Measurements from ENCODE around the gene ARMCX5.

The ARMCX5 gene

DNA sequence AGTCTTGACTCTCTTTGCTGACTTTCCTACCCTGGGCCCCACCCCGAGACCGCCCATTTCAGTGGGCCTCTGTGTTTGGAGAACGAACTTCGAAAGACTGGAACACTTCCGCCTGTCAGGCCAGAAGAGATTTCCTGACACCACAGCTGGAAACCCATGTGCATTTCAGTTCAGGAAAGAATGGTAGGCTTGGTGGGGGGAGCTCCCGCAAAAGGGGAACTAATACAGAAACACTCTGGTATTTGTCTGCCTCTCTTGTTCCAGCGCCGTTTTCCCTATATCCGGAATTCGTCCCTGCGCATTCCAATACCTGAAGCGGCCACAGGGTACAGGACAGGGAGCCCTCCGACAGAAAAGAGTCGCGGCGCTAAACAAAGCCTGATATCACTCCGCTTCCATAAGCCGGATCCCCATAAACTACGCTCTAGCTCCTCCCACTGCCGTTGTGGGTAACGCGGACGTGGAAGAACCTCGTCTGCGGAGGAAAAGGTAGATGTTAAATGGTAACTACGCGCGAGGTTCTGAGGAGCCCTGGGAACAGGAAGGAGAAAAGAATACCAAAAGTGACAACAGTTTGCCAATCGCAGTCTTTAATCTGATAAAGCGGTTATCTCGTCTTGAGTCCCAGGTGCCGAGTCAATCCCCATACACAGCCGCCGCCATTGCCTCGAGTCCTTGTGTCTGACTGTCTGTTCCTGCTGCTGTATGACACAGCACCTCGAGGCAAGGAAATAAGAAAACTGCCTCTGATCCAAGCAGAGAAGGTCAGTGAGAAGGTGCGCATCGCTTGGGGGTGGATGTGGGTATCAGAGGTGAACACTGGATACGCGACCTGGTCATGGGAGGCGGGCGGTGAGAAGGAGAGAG, at the start of gene ARMCX5:
ARMCX5 (plus strand) TSS at position 432 of the 867 bp plus-strand sequence. CDS start 2,627 bp downstream, outside the sequence.
- peak in 54 of 56 donors; percentile 1 to 73 (median 38) for DNase-seq

DNA sequence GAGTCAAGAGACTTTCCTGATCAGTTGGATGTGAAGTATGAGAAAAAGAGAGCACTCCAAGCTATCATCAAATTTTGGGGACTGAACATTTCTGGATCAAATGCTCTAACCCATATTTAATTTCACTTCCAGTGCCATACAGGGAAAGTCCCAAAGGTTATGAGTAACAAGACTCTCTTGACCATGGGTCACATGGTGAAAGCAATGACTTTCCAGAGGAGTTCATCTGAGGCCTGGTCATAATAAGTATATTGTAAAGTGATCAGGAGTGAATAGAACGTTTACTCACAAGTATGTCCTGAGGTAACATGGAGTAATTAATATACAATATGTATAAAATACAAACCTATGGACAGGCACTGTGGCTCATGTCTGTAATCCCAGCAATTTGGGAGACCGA, 40.7 kb upstream of the ARMCX5 start:
- DNase-seq: no peak

DNA sequence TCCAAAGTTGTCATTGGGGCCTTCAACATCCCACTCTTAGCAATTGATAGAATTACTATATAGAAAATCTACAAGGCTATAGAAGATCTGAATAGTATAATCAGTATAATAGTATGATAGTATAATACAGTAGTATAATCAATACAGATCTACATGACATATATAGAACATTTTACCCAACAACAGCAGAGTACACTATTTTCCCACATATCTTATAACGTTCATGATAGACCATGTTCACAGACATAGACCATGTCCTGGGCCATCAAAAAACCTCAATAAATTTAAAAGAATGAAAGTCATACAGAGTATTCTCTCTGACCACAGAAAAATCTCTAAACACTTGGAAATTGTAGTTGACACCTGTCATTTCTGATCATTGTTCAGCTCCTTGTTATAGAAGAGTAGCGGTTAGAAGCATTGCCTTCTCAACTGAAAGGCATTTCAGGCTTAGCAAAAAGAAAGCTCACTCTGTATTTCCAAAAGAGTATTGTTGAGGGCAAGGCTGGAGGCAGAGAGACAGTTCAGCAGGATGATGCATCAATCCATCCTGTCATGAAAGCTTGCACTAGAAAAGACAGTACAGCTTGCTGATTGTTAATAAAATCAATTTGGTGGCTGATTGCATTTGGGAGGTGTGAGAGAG, 38.8 kb upstream of the ARMCX5 start:
- DNase-seq: no peak

DNA sequence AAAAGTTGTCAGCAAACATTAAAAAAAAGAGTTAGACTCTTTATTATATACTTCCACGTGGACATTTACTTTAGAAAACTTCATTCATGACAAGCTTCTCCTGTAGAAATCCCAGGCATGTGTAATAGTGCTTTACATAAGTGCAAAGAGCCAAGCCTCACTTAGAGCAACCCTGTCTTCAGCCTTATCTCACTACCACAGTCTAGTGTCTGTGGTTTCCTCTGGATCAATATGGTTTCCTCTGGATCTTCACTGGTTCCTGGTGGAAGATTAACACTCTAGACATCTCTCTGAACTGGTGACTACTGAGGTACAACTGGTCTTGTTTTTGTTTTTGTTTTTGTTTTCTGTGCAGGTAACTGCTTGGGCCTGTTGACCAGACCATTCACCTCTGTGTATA, 18.4 kb upstream of the ARMCX5 start:
- DNase-seq: no peak

DNA sequence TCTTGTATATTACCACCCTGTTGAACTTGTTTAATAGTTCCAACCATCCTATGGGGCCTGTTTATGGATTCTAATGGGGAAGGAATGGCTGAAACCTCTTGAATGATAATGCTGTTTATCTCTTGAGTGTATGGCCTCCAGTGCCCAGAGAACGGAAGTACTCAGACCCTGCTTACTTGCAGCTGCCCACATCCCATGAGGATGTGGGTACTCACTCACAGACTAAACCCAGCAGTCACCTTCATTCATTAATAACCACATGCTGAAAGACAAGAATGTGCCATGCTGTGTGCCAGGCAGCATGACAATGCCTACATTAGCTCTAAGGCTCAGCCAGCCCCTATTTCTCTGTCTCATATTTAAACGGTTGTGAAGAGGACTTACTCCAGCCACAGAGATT, 5.9 kb upstream of the ARMCX5 start:
- no peak for DNase-seq

DNA sequence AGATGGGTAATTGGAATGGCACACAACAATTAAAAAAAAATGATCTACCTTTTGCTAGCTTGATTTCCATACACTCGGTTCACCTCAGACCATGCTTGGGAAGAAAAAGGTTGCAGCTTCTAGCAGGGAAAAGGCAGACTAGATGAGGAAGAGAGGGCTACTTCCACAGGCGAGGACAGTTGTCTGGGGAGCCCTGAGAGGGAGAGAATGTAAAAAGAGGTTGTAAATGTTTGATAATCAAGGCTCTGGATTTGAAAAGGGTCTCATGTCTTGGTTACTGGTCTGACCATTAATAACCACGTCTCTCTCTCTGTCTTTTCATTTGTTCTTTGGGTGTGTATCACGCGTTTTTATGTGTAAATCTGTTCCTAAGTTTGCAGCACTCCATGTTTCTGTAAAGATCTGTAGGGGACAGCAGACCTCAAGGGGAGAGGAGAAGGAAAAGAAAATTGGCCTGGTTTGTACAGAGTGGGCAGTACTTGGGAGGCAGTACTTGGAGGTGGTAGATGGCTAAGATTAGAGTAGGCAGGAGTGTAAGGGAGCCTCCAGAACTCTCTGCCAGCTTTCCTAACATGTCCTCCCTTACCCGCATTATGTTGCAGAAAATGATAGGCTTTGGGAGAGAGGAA, 750 bp downstream of the ARMCX5 start:
- peak in 2 of 56 donors; percentile 3 to 23 for DNase-seq

DNA sequence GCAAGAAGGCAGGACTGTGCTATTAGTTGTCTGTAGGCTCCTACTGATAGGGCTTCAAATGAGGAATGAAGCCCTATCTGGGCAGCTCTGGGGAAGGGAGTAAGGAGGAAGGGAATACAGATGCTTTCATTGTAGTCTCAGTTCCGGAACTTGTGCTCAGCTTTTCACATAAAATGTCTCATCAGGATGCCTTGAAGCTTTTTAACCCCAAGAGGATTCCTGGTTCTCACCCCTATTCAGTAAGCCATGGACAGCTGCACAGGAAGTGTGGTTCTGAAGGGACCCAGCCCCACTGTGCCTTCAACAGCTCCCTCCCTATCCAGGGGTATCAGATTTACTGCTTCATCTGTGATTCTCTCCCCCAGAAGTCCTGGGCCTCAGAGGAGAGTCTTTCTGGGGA, 5.0 kb downstream of the ARMCX5 start:
- no peak for DNase-seq

DNA sequence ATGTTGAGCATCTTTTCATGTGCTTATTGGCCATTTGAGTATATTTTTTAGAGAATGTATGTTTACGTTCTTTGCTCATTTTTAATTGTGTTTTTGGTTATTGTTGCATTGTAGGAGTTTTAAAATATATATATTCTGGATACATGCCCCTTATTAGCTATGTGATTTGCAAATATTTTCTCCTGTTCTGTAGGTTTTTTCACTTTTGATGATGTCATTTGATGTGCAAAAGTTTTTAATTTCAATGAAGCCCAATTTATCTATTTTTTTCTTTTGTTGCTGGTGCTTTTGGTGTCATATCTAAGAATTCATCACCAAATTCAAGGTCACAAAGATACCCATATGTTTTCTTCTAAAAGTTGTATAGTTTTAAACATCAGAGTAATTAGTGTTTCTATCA, 6.8 kb downstream of the ARMCX5 start:
- DNase-seq: no peak

DNA sequence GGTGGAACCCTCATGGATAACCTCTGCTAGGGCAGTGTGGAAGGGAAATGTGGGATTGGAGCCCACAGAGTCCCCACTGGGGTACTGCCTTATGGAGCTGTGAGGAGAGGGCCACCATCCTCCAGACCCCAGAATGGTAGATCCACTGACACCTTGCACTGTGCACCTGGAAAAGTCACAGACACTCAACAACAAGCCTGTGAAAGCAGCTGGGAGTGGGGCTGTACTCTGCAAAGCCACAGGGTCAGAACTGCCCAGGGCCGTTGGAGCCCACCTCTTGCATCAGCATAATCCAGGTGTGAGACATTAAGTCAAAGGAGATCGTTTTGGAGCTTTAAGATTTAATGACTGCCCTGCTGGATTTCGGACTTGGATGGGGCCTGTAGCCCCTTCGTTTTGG, 11.6 kb downstream of the ARMCX5 start:
- no peak for DNase-seq

DNA sequence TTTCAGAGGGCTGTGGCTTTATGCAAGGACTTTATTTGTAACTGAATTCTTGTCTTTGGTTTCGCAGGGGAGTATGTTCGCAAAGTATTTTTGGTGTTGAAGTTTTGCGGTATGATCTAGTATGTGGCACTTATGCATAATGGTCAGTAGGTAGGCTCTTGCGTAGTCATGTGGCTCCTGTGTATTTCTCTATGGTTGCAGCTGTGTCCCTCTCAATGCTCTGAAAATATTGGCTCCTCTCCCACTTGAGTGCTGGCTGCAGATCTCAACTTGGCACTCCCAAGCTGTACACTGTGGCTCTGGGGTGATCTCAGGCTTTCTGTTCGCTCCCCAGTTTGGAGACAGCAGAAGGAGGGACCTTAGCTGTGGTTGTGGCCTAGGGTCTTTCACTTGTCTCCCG, 24.8 kb downstream of the ARMCX5 start:
- DNase-seq: peak in 11 of 56 donors; percentile 0 to 18 (median 4)

DNA sequence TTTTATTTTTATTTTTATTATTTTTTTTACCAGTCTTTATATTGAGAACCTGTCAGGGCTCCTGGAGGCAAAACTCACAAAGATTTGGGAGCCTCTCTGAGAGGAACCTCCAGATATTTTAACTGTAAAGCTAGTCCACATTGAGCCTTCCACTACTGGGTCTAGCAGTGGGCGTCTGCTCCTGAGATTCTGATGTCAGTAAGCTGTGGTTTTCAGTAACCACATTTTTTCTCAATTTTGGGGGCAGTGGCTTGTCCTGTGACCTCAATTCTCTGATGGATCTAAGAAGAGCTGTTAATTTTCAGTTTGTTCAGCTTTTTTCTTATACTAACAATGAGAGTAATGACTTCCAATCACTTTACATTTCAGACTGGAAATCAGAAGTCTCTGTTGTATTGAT, 28.3 kb downstream of the ARMCX5 start:
- DNase-seq: no peak

DNA sequence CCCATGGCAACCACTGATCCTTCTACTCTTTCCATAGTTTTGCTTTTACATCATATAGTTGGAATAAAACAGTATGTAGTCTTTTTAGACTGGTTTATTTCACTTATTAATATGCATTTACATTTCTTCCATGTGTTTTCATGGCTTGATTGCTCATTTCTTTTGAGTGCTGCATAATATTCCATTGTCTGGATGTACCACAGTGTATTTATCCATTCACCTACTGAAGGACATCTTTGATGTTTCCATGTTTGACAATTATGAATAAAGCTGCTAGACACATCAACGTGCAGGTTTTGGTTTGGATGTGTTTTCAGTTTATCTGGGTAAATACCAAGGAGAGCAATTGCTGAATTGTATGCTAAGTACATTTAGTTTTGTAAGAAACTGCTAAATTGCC, 38.2 kb downstream of the ARMCX5 start:
- no peak for DNase-seq

DNA sequence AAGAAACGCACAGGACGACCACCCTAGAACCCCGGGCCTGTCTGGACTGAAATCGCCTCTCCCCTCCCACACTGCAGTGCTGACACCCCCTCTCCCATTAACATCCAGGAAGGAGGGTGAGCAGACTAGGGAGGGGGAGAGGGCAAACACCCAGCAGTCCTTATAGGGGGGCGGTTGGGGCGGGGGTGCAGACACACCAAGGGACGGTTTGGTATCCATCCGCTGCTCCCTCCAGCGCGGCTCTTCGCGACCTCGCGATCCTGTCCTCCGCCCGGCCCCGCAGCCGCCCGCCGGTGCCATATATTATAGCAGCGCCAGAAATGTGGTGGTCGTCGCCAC, 51.6 kb downstream of the ARMCX5 start:
- peak in 2 of 56 donors; percentile 11 to 17 for DNase-seq

DNA sequence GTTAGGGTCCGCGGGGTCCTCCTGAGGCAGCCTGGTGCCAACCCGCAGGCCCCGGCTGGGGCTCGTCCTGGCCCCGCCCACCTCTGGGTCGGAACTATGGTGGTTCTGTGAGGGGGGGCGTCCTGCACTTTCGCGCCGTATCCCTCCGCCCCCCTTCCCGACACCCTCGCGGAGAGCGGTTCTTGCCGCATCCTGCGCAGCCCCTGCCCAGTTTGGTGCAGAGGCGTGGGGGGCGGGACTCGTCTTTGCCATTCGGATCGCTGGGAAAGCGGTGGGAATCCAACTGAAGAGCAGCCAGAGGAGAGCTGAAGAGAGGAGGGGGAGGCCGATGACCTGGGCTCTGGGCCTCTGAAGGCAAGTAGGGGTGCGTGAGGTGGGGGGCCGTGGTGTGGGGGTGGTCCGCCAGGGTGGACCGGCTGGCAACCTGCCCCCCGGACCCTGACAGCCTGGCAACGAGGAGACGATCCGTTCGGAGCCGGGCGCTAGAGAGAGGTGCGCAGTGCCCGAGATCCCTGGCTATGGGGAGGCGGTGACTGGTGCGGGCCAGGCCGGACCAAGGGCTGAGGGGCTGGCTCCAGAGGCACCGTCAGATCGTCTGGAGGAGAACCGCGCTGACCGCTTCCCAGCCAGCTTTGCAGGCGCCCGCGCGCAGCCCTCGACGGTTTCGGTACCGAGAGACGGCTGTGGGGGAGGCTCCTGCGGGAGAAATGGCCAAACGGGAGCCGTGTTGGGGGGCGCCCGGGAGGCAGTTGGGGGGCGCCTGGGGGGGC, 52.1 kb downstream of the ARMCX5 start, which contains the start of gene GPRASP1:
GPRASP1 (plus strand) TSS at position 242 of the 770 bp plus-strand sequence. CDS start 2,431 bp downstream, outside the sequence.
- DNase-seq: peak in 52 of 56 donors; percentile 3 to 69 (median 37)

DNA sequence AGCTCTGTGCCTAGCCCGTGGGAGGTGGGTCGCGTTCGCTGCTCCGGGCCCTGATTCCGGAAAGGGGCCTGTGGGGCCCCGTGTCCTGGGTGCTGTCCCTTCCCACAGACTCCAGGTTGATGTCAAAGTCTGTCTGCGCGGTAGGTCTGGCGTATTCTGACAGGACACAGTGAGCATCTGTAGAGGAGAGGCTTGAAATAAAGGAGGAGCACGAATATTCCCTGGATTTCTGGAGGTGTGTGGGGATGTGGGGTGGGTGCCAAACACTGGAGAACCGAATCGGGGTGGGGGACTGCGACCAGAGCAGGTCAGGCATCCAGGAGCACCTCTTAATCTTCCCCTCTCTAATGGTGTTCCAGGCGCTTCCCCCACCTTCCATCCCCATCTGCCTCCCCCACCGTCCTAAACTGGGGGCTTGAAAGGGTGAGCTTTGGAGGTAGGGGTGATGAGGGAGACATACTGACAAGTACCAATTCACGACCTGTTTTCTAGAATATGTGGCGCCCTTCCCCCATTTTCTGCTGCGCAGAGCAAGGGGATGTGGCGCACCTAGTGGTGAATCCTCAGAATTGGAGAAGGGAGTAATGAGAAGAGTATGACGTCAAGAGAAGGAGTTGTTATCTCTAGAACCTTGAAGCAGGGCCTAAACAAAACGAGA, 52.8 kb downstream of the ARMCX5 start:
- DNase-seq: peak in 43 of 56 donors; percentile 1 to 66 (median 17)

Data from amygdala (tissue), 56 donors.